A549 (cell line): ENCODE results near the gene ZYG11B. TPM values are rescaled to one million over a fixed set of nuclear protein-coding genes. Genes with fewer than 3 reads are reported as not detected.
"Not testable (repeated sequence)": the region's sequence is repeated elsewhere in the genome, so short reads cannot be mapped to it uniquely, and the experiment has no call there.

Experiments used
- ATAC-seq, 2 experiments: fragments of 200-7000 bp in 1 of 2; fragments of >200 bp in 1 of 2; cut with Nextera tagmentation in 1 of 2; cut with Tn5 transposase in 1 of 2; 3 replicates each; pipeline versions ENCODE4 v1.8.0 to v1.9.1; 2018 to 2020; ENCODE audit warnings: mild to moderate bottlenecking in 1 of 2, moderate library complexity in 1 of 2
- CTCF ChIA-PET: fragments of 300-600 bp; sonication (Branson Sonifier 250); formaldehyde crosslinking; extraction: SDS; loops from one replicate; lab custom pipeline; 2021; ENCODE audit warnings: antibody characterized with exemption, inconsistent platforms; lab: Yijun Ruan, JAX
- POLR2A ChIA-PET: fragments of 350-600 bp; formaldehyde crosslinking; extraction: SDS; loops from one replicate; lab custom pipeline; 2021; ENCODE audit warnings: antibody characterized with exemption, inconsistent platforms; lab: Yijun Ruan, JAX
- DNase-seq, 2 experiments: peaks; one replicate each; pipeline versions ENCODE4 v3.0.0 to v3.0.0-alpha.2; 2011 to 2016; ENCODE audit warnings: low read depth in 1 of 2, low spot score in 1 of 2
- FAIRE-seq: peaks from 2 replicates; lab custom pipeline; 2011; peaks lifted over from hg19 to GRCh38; lab: Jason Lieb, UNC
- H3K27ac ChIP-seq, 2 experiments: fragments of >200 bp; sonication (Bioruptor Twin); formaldehyde crosslinking; 3 replicates each; pipeline ENCODE4 v1.5.1; 2016 to 2017
- H3K4me1 ChIP-seq: fragments of >200 bp; sonication (Bioruptor Twin); formaldehyde crosslinking; 3 replicates; pipeline ENCODE4 v1.6.1; 2016
- H3K4me2 ChIP-seq: fragments of >200 bp; sonication (Bioruptor Twin); formaldehyde crosslinking; 3 replicates; pipeline ENCODE4 v1.6.1; 2016
- H3K4me3 ChIP-seq: fragments of >200 bp; sonication (Bioruptor Twin); formaldehyde crosslinking; 3 replicates; pipeline ENCODE4 v1.5.1; 2016
- H3K9me3 ChIP-seq: fragments of >200 bp; sonication (Bioruptor Twin); formaldehyde crosslinking; 3 replicates; pipeline ENCODE4 v1.6.1; 2016
- BHLHE40 ChIP-seq: IDR thresholded peaks from 2 replicates; pipeline ENCODE4 v1.6.1; 2012; ENCODE audit warnings: low read depth, low read length, inconsistent platforms
- CEBPB ChIP-seq, 2 experiments: fragments of >200 bp in 1 of 2; sonication (Bioruptor Twin) in 1 of 2; formaldehyde crosslinking in 1 of 2; IDR thresholded peaks; 2 replicates each; pipeline ENCODE4 v1.6.1; 2012 to 2016
- CHD4 ChIP-seq: fragments of 200-600 bp; sonication (generic); IDR thresholded peaks from 2 replicates; pipeline ENCODE4 v1.6.1; 2016; ENCODE audit warnings: antibody characterized with exemption, mild to moderate bottlenecking, borderline replicate concordance
- FOSL2 ChIP-seq, 2 experiments: fragments of 450-650 bp in 1 of 2; fragments of >200 bp in 1 of 2; sonication (Bioruptor Twin) in 1 of 2; formaldehyde crosslinking; IDR thresholded peaks; 2 replicates each; pipeline versions ENCODE4 v1.5.0 to v1.6.1; 2016 to 2020; ENCODE audit warnings: mild to moderate bottlenecking in 1 of 2, moderate library complexity in 1 of 2
- GATA3 ChIP-seq: IDR thresholded peaks from 2 replicates; pipeline ENCODE4 v1.6.1; 2012; ENCODE audit warnings: borderline replicate concordance
- HOXA7 ChIP-seq: fragments of 250-450 bp; sonication (Bioruptor Pico); IDR thresholded peaks from 2 replicates; pipeline ENCODE4 v1.5.0; 2020; ENCODE audit warnings: mild to moderate bottlenecking, moderate library complexity
- HOXB13 ChIP-seq: fragments of 250-450 bp; sonication (Bioruptor Pico); IDR thresholded peaks from 2 replicates; pipeline ENCODE4 v1.5.0; 2020; ENCODE audit warnings: low read depth, mild to moderate bottlenecking, moderate library complexity
- HOXB5 ChIP-seq: fragments of 250-450 bp; sonication (Bioruptor Pico); IDR thresholded peaks from 2 replicates; pipeline ENCODE4 v1.5.0; 2020; ENCODE audit warnings: mild to moderate bottlenecking, moderate library complexity
- JUN ChIP-seq, 2 experiments: fragments of >200 bp; sonication (Bioruptor Twin); formaldehyde crosslinking; IDR thresholded peaks; 2 replicates in 1 of 2; 3 replicates in 1 of 2; pipeline ENCODE4 v1.6.1; 2016 to 2017
- MYC ChIP-seq: IDR thresholded peaks from 2 replicates; pipeline ENCODE4 v1.6.1; 2012; ENCODE audit warnings: mild to moderate bottlenecking, inconsistent platforms, low read length, improper control_type of control experiment, borderline replicate concordance
- NFE2L2 ChIP-seq: fragments of 150-350 bp; conservative IDR thresholded peaks from 2 replicates; pipeline ENCODE4 v1.6.1; 2014; ENCODE audit warnings: low read length
- NR3C1 ChIP-seq: fragments of >200 bp; sonication (Bioruptor Twin); formaldehyde crosslinking; IDR thresholded peaks from 3 replicates; pipeline ENCODE4 v1.6.1; 2017
- POLR2A ChIP-seq: IDR thresholded peaks from 2 replicates; pipeline ENCODE4 v1.6.1; 2012; ENCODE audit warnings: mild to moderate bottlenecking, low read length
- POLR2AphosphoS2 ChIP-seq: conservative IDR thresholded peaks from 2 replicates; pipeline ENCODE4 v1.6.1; 2012; ENCODE audit warnings: low read length, improper control_type of control experiment, inconsistent platforms
- SREBF2 ChIP-seq: fragments of 450-650 bp; IDR thresholded peaks from 2 replicates; pipeline ENCODE4 v1.6.1; 2014; ENCODE audit warnings: mild to moderate bottlenecking, moderate library complexity
- TP53 ChIP-seq: fragments of 250-450 bp; sonication (Bioruptor Pico); IDR thresholded peaks from 2 replicates; pipeline ENCODE4 v1.5.0; 2021; ENCODE audit warnings: mild to moderate bottlenecking, moderate library complexity
- ZFP36 ChIP-seq: fragments of 450-650 bp; IDR thresholded peaks from 2 replicates; pipeline ENCODE4 v1.6.1; 2014; ENCODE audit warnings: borderline replicate concordance; ENCODE audit not compliant: partially characterized antibody
- ZNF302 ChIP-seq: fragments of 250-450 bp; sonication (Bioruptor Pico); IDR thresholded peaks from 2 replicates; pipeline ENCODE4 v1.9.0; 2021; ENCODE audit warnings: inconsistent platforms, mild to moderate bottlenecking, moderate library complexity
- ZSCAN20 ChIP-seq: fragments of 250-450 bp; sonication (Bioruptor Pico); IDR thresholded peaks from 2 replicates; pipeline ENCODE4 v1.8.0; 2022; ENCODE audit warnings: mild to moderate bottlenecking, moderate library complexity
- WGBS: methylation state at CpG from one replicate; pipeline ENCODE4 v1.1.6; 2017; ENCODE audit errors: missing lambda C conversion rate; 5-methylcytosine and 5-hydroxymethylcytosine counted together
- polyA plus RNA-seq, 4 experiments: library from polyadenylated mRNA; depleted of rRNA in 3 of 4; stranded (reverse); fragments of >200 nt; fragmentation: RNase III in 1 of 4; extraction: RNeasy Plus Mini Kit Qiagen cat#74134 plus additional on column Dnase treatment in 1 of 4; gene quantifications; 2 replicates in 3 of 4; 3 replicates in 1 of 4; pipeline ENCODE4 v1.2.3, GENCODE V29; 2011 to 2017
- TF ChIP-seq, protein P1 (sequence below): fragments of >200 bp; sonication (Bioruptor Twin); formaldehyde crosslinking; IDR thresholded peaks from 2 replicates; pipeline ENCODE4 v1.6.1; 2016
- TF ChIP-seq, protein P2 (sequence below): fragments of >200 bp; sonication (Bioruptor Twin); formaldehyde crosslinking; IDR thresholded peaks from 3 replicates; pipeline ENCODE4 v1.5.1; 2016
- TF ChIP-seq, protein P3 (sequence below): fragments of 150-350 bp; IDR thresholded peaks from 2 replicates; pipeline ENCODE4 v1.6.1; 2014; ENCODE audit warnings: low read depth, mild to moderate bottlenecking, low read length
- TF ChIP-seq, protein P4 (sequence below): fragments of 250-450 bp; sonication (Bioruptor Pico); IDR thresholded peaks from 2 replicates; pipeline ENCODE4 v1.5.0; 2021; ENCODE audit warnings: mild to moderate bottlenecking, moderate library complexity, borderline replicate concordance

Gene ZYG11B
- polyA plus RNA-seq, 2 of the 4 experiments (the other 2 are of a cell fraction), result 5.8 to 14.1 TPM

DNA sequence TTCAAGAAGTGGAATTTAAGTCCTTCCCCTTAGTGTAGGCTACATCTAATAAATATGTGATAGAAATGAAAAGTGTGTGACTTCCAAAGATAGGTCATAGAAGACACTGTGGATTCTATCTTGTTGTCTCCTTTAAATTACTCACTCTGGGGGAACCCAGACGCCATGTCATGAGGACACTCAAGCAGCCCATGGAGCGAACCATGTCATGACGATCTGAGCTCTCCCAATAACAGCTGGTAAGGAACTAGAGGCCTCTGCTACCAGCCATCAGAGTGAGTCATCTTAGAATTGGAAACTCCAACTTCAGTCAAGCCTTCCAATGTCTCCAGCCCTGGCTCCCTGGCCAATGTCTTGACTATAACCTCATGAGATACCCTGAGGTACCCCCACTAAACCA is 34.4 kb upstream of the ZYG11B start:
- Histone ChIP-seq H3K9me3 (no peaks in the 10 kb centered on the region), H3K4me3 (no peak overlapping the region), H3K27ac (no peak overlapping the region), H3K4me2 (no peak overlapping the region), H3K4me1 (no peaks in the 10 kb centered on the region)
- ChIA-PET CTCF (interaction anchor here (0.6 kb wide), 1 partner anchor 735 kb away, joined by 3 read pairs; no protein-coding TSS in a partner anchor), POLR2A (no interaction called here)
- TF ChIP-seq NR3C1 (no peak), HOXB13 (CRISPR knock-in tag) (no peak), GATA3 (no peak), HOXA7 (CRISPR knock-in tag) (no peak), TP53 (no peak), ZNF302 (CRISPR knock-in tag) (no peak), POLR2AphosphoS2 (no peak), SREBF2 (no peak), HOXB5 (CRISPR knock-in tag) (no peak), CHD4 (no peak), ZFP36 (no peak)
- TF ChIP-seq, protein P1, sequence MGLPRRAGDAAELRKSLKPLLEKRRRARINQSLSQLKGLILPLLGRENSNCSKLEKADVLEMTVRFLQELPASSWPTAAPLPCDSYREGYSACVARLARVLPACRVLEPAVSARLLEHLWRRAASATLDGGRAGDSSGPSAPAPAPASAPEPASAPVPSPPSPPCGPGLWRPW, result no peak
- TF ChIP-seq, protein P2, sequence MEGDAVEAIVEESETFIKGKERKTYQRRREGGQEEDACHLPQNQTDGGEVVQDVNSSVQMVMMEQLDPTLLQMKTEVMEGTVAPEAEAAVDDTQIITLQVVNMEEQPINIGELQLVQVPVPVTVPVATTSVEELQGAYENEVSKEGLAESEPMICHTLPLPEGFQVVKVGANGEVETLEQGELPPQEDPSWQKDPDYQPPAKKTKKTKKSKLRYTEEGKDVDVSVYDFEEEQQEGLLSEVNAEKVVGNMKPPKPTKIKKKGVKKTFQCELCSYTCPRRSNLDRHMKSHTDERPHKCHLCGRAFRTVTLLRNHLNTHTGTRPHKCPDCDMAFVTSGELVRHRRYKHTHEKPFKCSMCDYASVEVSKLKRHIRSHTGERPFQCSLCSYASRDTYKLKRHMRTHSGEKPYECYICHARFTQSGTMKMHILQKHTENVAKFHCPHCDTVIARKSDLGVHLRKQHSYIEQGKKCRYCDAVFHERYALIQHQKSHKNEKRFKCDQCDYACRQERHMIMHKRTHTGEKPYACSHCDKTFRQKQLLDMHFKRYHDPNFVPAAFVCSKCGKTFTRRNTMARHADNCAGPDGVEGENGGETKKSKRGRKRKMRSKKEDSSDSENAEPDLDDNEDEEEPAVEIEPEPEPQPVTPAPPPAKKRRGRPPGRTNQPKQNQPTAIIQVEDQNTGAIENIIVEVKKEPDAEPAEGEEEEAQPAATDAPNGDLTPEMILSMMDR, result no peak
- 93% methylated on average over 3 of the region's 3 CpGs for WGBS
- DNase-seq (no peak), FAIRE-seq (no peak), ATAC-seq (no peak)

- 82% methylated on average over 4 of the region's 4 CpGs for WGBS
- CTCF ChIA-PET, result no interaction called here
- no peak overlapping the region for H3K4me2 ChIP-seq
Measured at GRCh38 chr1:52692697-52693096, 33.6 kb upstream of the ZYG11B start.

GRCh38 chr1:52693351-52693750 is 32.9 kb upstream of the ZYG11B start:
- POLR2A ChIA-PET, DNase-seq, H3K4me3 ChIP-seq, H3K27ac ChIP-seq, H3K9me3 ChIP-seq, FAIRE-seq, H3K4me2 ChIP-seq, H3K4me1 ChIP-seq, ATAC-seq: not testable (repeated sequence)
- CTCF ChIA-PET, result interaction anchor here (0.7 kb wide), 1 partner anchor 46 kb away, joined by 3 read pairs; no protein-coding TSS in a partner anchor
- WGBS, result 89% methylated on average over 8 of the region's 10 CpGs

More at GRCh38 chr1:52692697-52693096, 33.6 kb upstream of the ZYG11B start:
- Histone ChIP-seq H3K4me1 (no peaks in the 10 kb centered on the region), H3K4me3 (no peak overlapping the region), H3K9me3 (no peaks in the 10 kb centered on the region), H3K27ac (no peak overlapping the region)
- DNase-seq, result no peak
- POLR2A ChIA-PET, result no interaction called here
- FAIRE-seq, result no peak
- no peak for ATAC-seq
- TF ChIP-seq ZSCAN20 (CRISPR knock-in tag) (no peak), NFE2L2 (no peak), POLR2A (no peak), JUN (IDR thresholded peaks at IDR 0.05) (no peak), FOSL2 (IDR thresholded peaks at IDR 0.05) (no peak), FOSL2 (CRISPR knock-in tag; IDR thresholded peaks at IDR 0.05) (no peak)

GRCh38 chr1:52693843-52694242 is 32.4 kb upstream of the ZYG11B start:
- H3K9me3 ChIP-seq, result no peaks in the 10 kb centered on the region
- TF ChIP-seq MYC (no peak), BHLHE40 (no peak), CEBPB (IDR thresholded peaks at IDR 0.05) (no peak)
- TF ChIP-seq, protein P3, sequence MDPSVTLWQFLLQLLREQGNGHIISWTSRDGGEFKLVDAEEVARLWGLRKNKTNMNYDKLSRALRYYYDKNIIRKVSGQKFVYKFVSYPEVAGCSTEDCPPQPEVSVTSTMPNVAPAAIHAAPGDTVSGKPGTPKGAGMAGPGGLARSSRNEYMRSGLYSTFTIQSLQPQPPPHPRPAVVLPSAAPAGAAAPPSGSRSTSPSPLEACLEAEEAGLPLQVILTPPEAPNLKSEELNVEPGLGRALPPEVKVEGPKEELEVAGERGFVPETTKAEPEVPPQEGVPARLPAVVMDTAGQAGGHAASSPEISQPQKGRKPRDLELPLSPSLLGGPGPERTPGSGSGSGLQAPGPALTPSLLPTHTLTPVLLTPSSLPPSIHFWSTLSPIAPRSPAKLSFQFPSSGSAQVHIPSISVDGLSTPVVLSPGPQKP, result no peak
- TF ChIP-seq, protein P4, sequence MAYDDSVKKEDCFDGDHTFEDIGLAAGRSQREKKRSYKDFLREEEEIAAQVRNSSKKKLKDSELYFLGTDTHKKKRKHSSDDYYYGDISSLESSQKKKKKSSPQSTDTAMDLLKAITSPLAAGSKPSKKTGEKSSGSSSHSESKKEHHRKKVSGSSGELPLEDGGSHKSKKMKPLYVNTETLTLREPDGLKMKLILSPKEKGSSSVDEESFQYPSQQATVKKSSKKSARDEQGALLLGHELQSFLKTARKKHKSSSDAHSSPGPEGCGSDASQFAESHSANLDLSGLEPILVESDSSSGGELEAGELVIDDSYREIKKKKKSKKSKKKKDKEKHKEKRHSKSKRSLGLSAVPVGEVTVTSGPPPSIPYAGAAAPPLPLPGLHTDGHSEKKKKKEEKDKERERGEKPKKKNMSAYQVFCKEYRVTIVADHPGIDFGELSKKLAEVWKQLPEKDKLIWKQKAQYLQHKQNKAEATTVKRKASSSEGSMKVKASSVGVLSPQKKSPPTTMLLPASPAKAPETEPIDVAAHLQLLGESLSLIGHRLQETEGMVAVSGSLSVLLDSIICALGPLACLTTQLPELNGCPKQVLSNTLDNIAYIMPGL (CRISPR knock-in tag), result no peak
- no peak for DNase-seq
- 0 out of 3 replicates have a peak, but pooled peaks cover 3% of the 10 kb centered on the region for H3K4me1 ChIP-seq
- POLR2A ChIA-PET, result no interaction called here
- FAIRE-seq, result no peak
- CTCF ChIA-PET, result interaction anchor here (0.7 to 1.3 kb wide), 2 partner anchors 8 to 46 kb away, joined by 3 to 4 read pairs; no protein-coding TSS in a partner anchor
- H3K4me3 ChIP-seq, result no peak overlapping the region
- H3K4me2 ChIP-seq, result no peak overlapping the region
- no peak for ATAC-seq
- no peak overlapping the region for H3K27ac ChIP-seq
- 100% methylated on average over 1 of the region's 1 CpG for WGBS
